GM23248 (cell line): Measurements from ENCODE around the gene ARL16. TPM values are rescaled to one million over a fixed set of nuclear protein-coding genes. Genes with fewer than 3 reads are reported as not detected.

Experiments used
- DNase-seq: peaks from one replicate; pipeline ENCODE4 v3.0.0-alpha.2; 2015
- H2AFZ ChIP-seq: fragments of 200-600 bp; sonication (generic); 2 replicates; pipeline ENCODE4 v1.6.1; 2016; ENCODE audit warnings: antibody characterized with exemption
- H3F3A ChIP-seq: fragments of 200-600 bp; sonication (generic); 2 replicates; pipeline ENCODE4 v1.6.1; 2016; ENCODE audit warnings: mild to moderate bottlenecking, antibody characterized with exemption, mixed run types; ENCODE audit not compliant: insufficient read depth
- H3K27ac ChIP-seq: fragments of 200-600 bp; sonication (generic); 2 replicates; pipeline ENCODE4 v1.5.1; 2016; ENCODE audit warnings: mild to moderate bottlenecking
- H3K27me3 ChIP-seq: fragments of 200-600 bp; sonication (generic); replicated peaks from 2 replicates; pipeline ENCODE4 v1.6.1; 2016; ENCODE audit warnings: mild to moderate bottlenecking; ENCODE audit not compliant: insufficient read depth
- H3K36me3 ChIP-seq: fragments of 200-600 bp; sonication (generic); 2 replicates; pipeline ENCODE4 v1.6.1; 2016; ENCODE audit warnings: low read depth, mild to moderate bottlenecking
- H3K4me1 ChIP-seq: fragments of 200-600 bp; sonication (generic); 2 replicates; pipeline ENCODE4 v1.6.1; 2016; ENCODE audit warnings: mild to moderate bottlenecking; ENCODE audit not compliant: insufficient read depth
- H3K4me2 ChIP-seq: fragments of 200-600 bp; sonication (generic); one replicate; pipeline ENCODE4 v1.6.1; 2016; ENCODE audit warnings: mild to moderate bottlenecking; ENCODE audit not compliant: unreplicated experiment
- H3K4me3 ChIP-seq: fragments of 200-600 bp; sonication (generic); 2 replicates; pipeline ENCODE4 v1.5.1; 2016; ENCODE audit warnings: mild to moderate bottlenecking
- H3K79me2 ChIP-seq: fragments of 200-600 bp; sonication (generic); 2 replicates; pipeline ENCODE4 v1.6.1; 2016; ENCODE audit warnings: mild to moderate bottlenecking; ENCODE audit not compliant: insufficient read depth
- H3K9ac ChIP-seq: fragments of 200-600 bp; sonication (generic); 2 replicates; pipeline ENCODE4 v1.6.1; 2016; ENCODE audit warnings: mild to moderate bottlenecking
- H3K9me2 ChIP-seq: fragments of 200-600 bp; sonication (generic); 2 replicates; pipeline ENCODE4 v1.6.1; 2016; ENCODE audit warnings: mixed run types, mild to moderate bottlenecking, moderate library complexity; ENCODE audit not compliant: insufficient read depth
- H3K9me3 ChIP-seq: fragments of 200-600 bp; sonication (generic); one replicate; pipeline ENCODE4 v1.6.1; 2017; ENCODE audit warnings: low read depth
- H4K20me1 ChIP-seq: fragments of 200-600 bp; sonication (generic); 2 replicates; pipeline ENCODE4 v1.6.0; 2016; ENCODE audit not compliant: insufficient read depth
- EZH2 ChIP-seq: fragments of 200-600 bp; sonication (generic); IDR thresholded peaks from 2 replicates; pipeline ENCODE4 v1.6.1; 2018; ENCODE audit warnings: antibody characterized with exemption, mild to moderate bottlenecking; ENCODE audit not compliant: insufficient read depth, poor library complexity, severe bottlenecking
- EZH2phosphoT487 ChIP-seq: fragments of 200-600 bp; sonication (generic); IDR thresholded peaks from 2 replicates; pipeline ENCODE4 v1.6.1; 2018; ENCODE audit warnings: antibody characterized with exemption, moderate library complexity, mild to moderate bottlenecking, low read depth; ENCODE audit not compliant: insufficient read depth
- WGBS, 2 experiments: methylation state at CpG; one replicate each; pipeline ENCODE4 v1.1.6; 2015 to 2017; ENCODE audit warnings: low lambda C conversion rate in 2 of 2, low coverage in 1 of 2; ENCODE audit errors: missing lambda C conversion rate in 2 of 2; 5-methylcytosine and 5-hydroxymethylcytosine counted together
- in situ Hi-C: fragments of 300-500 bp; cut with MboI; formaldehyde crosslinking; loops from 2 replicates; pipeline ENCODE4 v1.15.0; 2020
- polyA plus RNA-seq: library from polyadenylated mRNA; unstranded; fragments of >200 nt; fragmentation: Nextera tagmentation; extraction: Ambion mirVana; gene quantifications from 2 replicates; pipeline ENCODE4 v1.2.1, GENCODE V29; 2016
- total RNA-seq: library from RNA; depleted of rRNA; stranded (reverse); fragments of >200 nt; shearing (Covaris generic); gene quantifications from 2 replicates; pipeline ENCODE4 v1.2.3, GENCODE V29; 2014

Gene ARL16
- total and polyA plus RNA-seq, 2 experiments from 2014 or later: 45.6 to 70.8 TPM

DNA sequence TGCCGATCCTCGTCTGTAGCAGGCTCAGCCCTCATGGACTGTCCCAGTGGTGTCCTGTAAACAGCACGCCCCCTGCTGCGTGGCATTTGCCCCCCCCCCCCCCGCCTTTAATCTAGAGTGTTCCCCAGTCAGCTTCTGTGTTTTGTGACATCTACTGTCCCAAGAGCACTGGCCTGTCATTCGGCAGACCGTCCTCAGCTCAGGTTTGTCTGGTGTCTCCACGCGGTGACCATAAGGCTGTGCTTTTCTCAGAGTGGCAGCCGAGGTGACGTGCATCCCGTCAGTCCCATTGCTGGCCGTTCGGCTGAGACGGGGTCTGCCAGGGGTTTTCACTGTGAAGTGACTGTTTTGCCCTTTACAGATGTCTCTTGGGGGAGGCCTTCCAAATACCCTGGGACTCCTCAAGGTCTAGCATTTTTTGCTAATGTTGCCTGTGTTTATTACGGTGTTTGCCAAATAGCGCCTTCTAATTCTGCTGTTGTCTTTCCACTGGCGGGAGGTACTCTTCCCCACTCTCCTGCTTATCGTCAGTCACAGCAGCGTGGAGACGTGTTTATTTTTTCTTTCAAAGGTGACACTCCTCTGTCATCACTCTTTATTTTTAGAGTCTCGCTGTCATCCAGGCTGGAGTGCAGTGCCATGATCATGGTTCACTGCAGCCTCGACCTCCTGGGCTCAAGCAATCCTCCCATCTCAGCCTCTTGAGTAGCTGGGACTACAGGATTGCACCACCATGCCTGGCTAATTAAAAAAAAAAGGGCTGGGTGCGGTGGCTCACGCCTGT, 13.9 kb upstream of the ARL16 start:
- Histone ChIP-seq H3K9me3 (no peaks in the 10 kb centered on the region), H3K36me3 (peaks cover 7% of the 10 kb centered on the region; the same call in 1 of the 2 replicates), H3K79me2 (peaks cover 94% of the 10 kb centered on the region), H2AFZ (no peak overlapping the region), H3K27ac (no peak overlapping the region), H3K9ac (no peak overlapping the region), H3K9me2 (no peaks in the 10 kb centered on the region), H3K4me3 (no peak overlapping the region), H3K27me3 (no peaks in the 10 kb centered on the region), H4K20me1 (no peaks in the 10 kb centered on the region), H3K4me2 (no peak overlapping the region), H3F3A (peaks cover 9% of the 10 kb centered on the region; the same call in 1 of the 2 replicates), H3K4me1 (peaks cover 8% of the 10 kb centered on the region; the same call in 1 of the 2 replicates)
- TF ChIP-seq EZH2phosphoT487: no peak
- TF ChIP-seq EZH2: no peak
- 83 to 87% methylated on average over 25 of the region's 25 CpGs for WGBS, 2 experiments
- in situ Hi-C loops: no loop called here
- DNase-seq: no peak

DNA sequence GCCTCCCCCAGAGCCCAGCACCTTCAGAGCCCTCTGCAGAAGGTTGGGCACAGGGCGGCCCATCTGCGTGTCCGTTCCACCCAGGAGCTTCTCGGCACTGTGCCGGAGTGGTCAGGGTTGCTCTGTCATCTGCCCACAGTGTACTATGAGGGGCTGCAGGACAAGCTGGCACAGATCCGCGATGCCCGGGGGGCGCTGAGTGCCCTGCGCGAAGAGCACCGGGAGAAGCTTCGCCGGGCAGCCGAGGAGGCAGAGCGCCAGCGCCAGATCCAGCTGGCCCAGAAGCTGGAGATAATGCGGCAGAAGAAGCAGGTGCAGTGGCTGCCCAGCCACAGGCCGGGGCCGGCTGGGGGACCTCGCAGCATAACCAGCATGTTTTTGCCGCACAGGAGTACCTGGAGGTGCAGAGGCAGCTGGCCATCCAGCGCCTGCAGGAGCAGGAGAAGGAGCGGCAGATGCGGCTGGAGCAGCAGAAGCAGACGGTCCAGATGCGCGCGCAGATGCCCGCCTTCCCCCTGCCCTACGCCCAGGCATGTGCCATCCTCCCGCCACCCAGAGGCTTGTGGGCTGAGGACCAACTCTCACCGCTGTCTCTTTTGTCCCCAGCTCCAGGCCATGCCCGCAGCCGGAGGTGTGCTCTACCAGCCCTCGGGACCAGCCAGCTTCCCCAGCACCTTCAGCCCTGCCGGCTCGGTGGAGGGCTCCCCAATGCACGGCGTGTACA, 12.8 kb upstream of the ARL16 start:
- Histone ChIP-seq H3F3A (peaks cover 5% of the 10 kb centered on the region; the same call in 1 of the 2 replicates), H4K20me1 (no peaks in the 10 kb centered on the region), H3K4me2 (no peak overlapping the region), H2AFZ (no peak overlapping the region), H3K36me3 (peaks cover 17% of the 10 kb centered on the region; the same call in 1 of the 2 replicates), H3K9me3 (no peaks in the 10 kb centered on the region), H3K27ac (no peak overlapping the region), H3K79me2 (peaks cover 95% of the 10 kb centered on the region), H3K9ac (no peak overlapping the region), H3K9me2 (no peaks in the 10 kb centered on the region), H3K4me1 (no peaks in the 10 kb centered on the region), H3K27me3 (no peaks in the 10 kb centered on the region), H3K4me3 (no peak overlapping the region)
- TF ChIP-seq EZH2 (no peak), EZH2phosphoT487 (no peak)
- 93 to 95% methylated on average over 39 to 40 of the region's 40 CpGs for WGBS, 2 experiments
- DNase-seq: no peak
- in situ Hi-C loops: no loop called here

DNA sequence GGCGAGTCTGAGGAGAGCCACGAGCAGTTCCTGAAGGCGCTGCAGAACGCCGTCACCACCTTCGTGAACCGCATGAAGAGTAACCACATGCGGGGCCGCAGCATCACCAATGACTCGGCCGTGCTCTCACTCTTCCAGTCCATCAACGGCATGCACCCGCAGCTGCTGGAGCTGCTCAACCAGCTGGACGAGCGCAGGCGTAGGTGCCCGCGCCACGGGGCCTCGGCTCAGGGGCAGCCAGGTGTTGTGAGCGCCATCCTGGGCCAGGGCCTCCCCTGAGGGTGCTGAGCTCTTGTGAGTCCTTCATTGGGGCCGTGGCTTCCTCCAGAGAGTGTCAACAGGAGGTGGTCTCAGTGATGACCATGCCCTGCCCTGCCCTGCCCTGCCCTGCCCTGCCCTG, 12.2 kb upstream of the ARL16 start:
- DNase-seq: no peak

GRCh38 chr17:81695211-81695610, 11.6 kb upstream of the ARL16 start:
- Histone ChIP-seq H3K9me2 (no peaks in the 10 kb centered on the region), H3K27ac (no peak overlapping the region), H3K79me2 (peaks cover 96% of the 10 kb centered on the region), H4K20me1 (no peaks in the 10 kb centered on the region), H3K4me2 (no peak overlapping the region), H3K9me3 (no peaks in the 10 kb centered on the region), H3K4me1 (no peaks in the 10 kb centered on the region), H2AFZ (no peak overlapping the region), H3F3A (peaks cover 5% of the 10 kb centered on the region; the same call in 1 of the 2 replicates), H3K27me3 (no peaks in the 10 kb centered on the region), H3K9ac (no peak overlapping the region), H3K36me3 (peaks cover 18% of the 10 kb centered on the region; the same call in 1 of the 2 replicates), H3K4me3 (no peak overlapping the region)
- WGBS, 2 experiments: 87% methylated on average over 6 of the region's 6 CpGs
- in situ Hi-C loops: no loop called here
- TF ChIP-seq EZH2 (no peak), EZH2phosphoT487 (no peak)
- no peak for DNase-seq

More for the DNA sequence above, 12.2 kb upstream of the ARL16 start:
- no peaks in the 10 kb centered on the region for H4K20me1 ChIP-seq
- H3K4me3 ChIP-seq: no peak overlapping the region
- peaks cover 5% of the 10 kb centered on the region; the same call in 1 of the 2 replicates for H3F3A ChIP-seq
- in situ Hi-C loops: no loop called here
- peaks cover 18% of the 10 kb centered on the region; the same call in 1 of the 2 replicates for H3K36me3 ChIP-seq
- no peaks in the 10 kb centered on the region for H3K4me1 ChIP-seq
- WGBS, 2 experiments: 95% methylated on average over 17 to 22 of the region's 22 CpGs
- peaks cover 95% of the 10 kb centered on the region for H3K79me2 ChIP-seq
- no peak overlapping the region for H3K4me2 ChIP-seq
- no peak overlapping the region for H3K27ac ChIP-seq
- H3K9me3 ChIP-seq: no peaks in the 10 kb centered on the region
- TF ChIP-seq EZH2: no peak
- no peak for TF ChIP-seq EZH2phosphoT487
- no peaks in the 10 kb centered on the region for H3K27me3 ChIP-seq
- H3K9me2 ChIP-seq: no peaks in the 10 kb centered on the region
- no peak overlapping the region for H2AFZ ChIP-seq
- no peak overlapping the region for H3K9ac ChIP-seq
